Omental fat pad (tissue), 4 donors: ENCODE data around the gene SYNDIG1. TPM values are rescaled to one million over a fixed set of nuclear protein-coding genes. Genes with fewer than 3 reads are reported as not detected.

Experiments used
- ATAC-seq: fragments of 150-250 bp; one replicate; pipeline ENCODE4 v1.9.1; 2016; ENCODE audit warnings: mild to moderate bottlenecking, moderate library complexity; ENCODE audit not compliant: low FRiP score
- DNase-seq: peaks from one replicate; pipeline ENCODE4 v3.0.0-alpha.2; 2019; ENCODE audit warnings: low spot score
- CTCF ChIP-seq, 3 donors: fragments of 450-650 bp; IDR thresholded peaks; one replicate each; pipeline ENCODE4 v1.5.1; 2016 to 2017; ENCODE audit warnings: antibody characterized with exemption in 3 of 3, mild to moderate bottlenecking in 3 of 3, moderate library complexity in 2 of 3
- total RNA-seq, 4 donors: library from RNA; depleted of rRNA; stranded (reverse); fragments of >200 nt; gene quantifications; one replicate each; pipeline ENCODE4 v1.1.0, GENCODE V29; 2016

SYNDIG1 gene
- total RNA-seq, 4 donors from 2014 or later = 0.19 to 0.24 TPM; not detected in 2

- no peak for ATAC-seq
- TF ChIP-seq CTCF (IDR thresholded peaks at IDR 0.05) = no peak
- DNase-seq = no peak
Observed at GRCh38 chr20:24571159-24571558, 101.7 kb downstream of the SYNDIG1 start.

GRCh38 chr20:24572140-24572539, 102.7 kb downstream of the SYNDIG1 start:
- TF ChIP-seq CTCF (IDR thresholded peaks at IDR 0.05) = no peak
- ATAC-seq (no peak), DNase-seq (no peak)

GRCh38 chr20:24572862-24573261, 103.4 kb downstream of the SYNDIG1 start:
- ATAC-seq (no peak), DNase-seq (no peak)
- TF ChIP-seq CTCF (IDR thresholded peaks at IDR 0.05) = no peak

DNA sequence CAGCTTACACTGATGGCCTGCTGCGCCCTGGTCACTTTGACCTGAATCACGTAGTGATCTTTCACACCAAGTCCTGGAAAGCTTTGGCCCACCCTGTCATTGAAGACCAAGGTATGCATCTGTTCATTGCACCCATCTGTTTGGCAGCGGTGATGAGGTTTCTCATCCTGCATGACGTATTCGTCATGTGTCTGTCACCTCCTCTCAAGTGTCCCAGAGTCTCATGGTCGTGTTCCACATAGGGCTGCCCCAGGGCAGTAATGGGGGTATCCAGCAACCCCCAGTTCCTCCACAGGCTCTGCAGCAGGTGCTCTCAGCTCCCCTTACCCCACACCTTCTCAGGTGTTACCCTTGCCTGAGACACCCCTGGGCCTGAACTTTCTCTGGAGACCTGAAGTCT, 104.1 kb downstream of the SYNDIG1 start:
- ATAC-seq (no peak), DNase-seq (no peak)

DNA sequence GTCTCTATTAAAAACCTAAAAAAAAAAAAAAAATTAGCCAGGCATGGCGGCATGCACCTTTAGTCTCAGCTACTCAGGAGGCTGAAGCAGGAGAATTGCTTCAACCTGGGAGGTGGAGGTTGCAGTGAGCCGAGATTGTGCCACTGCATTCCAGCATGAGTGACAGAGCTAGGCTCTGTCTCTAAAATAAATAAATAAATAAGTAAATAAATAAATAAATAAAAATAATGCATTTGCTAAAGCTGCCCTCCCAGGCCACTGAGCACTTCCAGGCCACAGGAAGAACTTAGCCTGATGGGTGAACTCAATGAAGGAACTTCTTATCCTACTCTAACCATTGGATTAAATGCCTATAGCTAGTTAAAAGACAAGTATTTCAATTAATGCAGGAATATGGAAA, 104.9 kb downstream of the SYNDIG1 start:
- DNase-seq (no peak), ATAC-seq (no peak)
- no peak for TF ChIP-seq CTCF (IDR thresholded peaks at IDR 0.05)

More for the DNA sequence above, 104.1 kb downstream of the SYNDIG1 start:
- TF ChIP-seq CTCF (IDR thresholded peaks at IDR 0.05) = no peak

GRCh38 chr20:24574797-24575196, 105.4 kb downstream of the SYNDIG1 start:
- TF ChIP-seq CTCF (IDR thresholded peaks at IDR 0.05) = no peak
- DNase-seq = no peak
- ATAC-seq = no peak

DNA sequence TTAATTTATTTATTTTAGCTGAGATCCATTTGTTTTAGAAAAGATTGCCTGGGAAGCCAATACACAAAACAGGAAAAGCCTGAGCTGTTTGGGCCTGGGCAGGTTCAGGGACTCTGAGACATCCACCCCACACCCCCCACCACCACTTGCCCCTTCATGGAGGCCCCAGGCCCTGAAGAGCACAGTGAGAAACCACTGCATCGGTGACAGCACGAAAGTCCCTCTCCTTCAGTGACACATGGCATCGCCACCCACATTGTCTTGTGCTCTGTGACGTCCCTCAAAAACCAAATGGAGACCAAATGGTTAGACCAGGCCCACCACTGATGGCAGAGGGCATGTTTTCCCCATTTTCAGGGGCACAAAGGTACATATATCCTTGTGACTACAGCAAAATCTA, 106.4 kb downstream of the SYNDIG1 start:
- ATAC-seq (no peak), DNase-seq (no peak)
- no peak for TF ChIP-seq CTCF (IDR thresholded peaks at IDR 0.05)
